H1 (cell line): ENCODE results near the gene KRT6C. TPM values are rescaled to one million over a fixed set of nuclear protein-coding genes. Genes with fewer than 3 reads are reported as not detected.

Source experiments
- CTCF ChIP-seq, 3 experiments: IDR thresholded peaks; 1 replicate in 2 of 3; 2 replicates in 1 of 3; pipeline versions ENCODE4 v1.5.1 to v1.6.1; 2011; ENCODE audit warnings: low read length in 3 of 3, mild to moderate bottlenecking in 3 of 3, inconsistent platforms in 2 of 3, low read depth in 1 of 3, moderate library complexity in 1 of 3; ENCODE audit not compliant: insufficient read depth in 1 of 3; ENCODE audit errors: control extremely low read depth in 1 of 3
- KDM5A ChIP-seq: fragments of 200-600 bp; IDR thresholded peaks from 2 replicates; pipeline ENCODE4 v1.7.1; 2012; ENCODE audit warnings: mild to moderate bottlenecking, low read length, inconsistent platforms, mixed read lengths
- NRF1 ChIP-seq: IDR thresholded peaks from 2 replicates; pipeline ENCODE4 v1.6.1; 2011; ENCODE audit warnings: mild to moderate bottlenecking, low read depth, low read length, improper control_type of control experiment
- PHF8 ChIP-seq: fragments of 200-600 bp; sonication (generic); conservative IDR thresholded peaks from 2 replicates; pipeline ENCODE4 v1.7.1; 2012; ENCODE audit warnings: low read depth, mild to moderate bottlenecking, inconsistent platforms, low read length, moderate library complexity
- SP2 ChIP-seq: IDR thresholded peaks from 2 replicates; pipeline ENCODE4 v1.6.1; 2012; ENCODE audit warnings: mild to moderate bottlenecking, low read length, inconsistent platforms
- TAF1 ChIP-seq: IDR thresholded peaks from 2 replicates; pipeline ENCODE4 v1.6.1; 2011; ENCODE audit warnings: mild to moderate bottlenecking, low read depth, low read length
- USF2 ChIP-seq: IDR thresholded peaks from 2 replicates; pipeline ENCODE4 v1.6.1; 2011; ENCODE audit warnings: low read length, improper control_type of control experiment
- polyA plus RNA-seq, 7 experiments: library from polyadenylated mRNA; depleted of rRNA in 3 of 7; stranded (reverse) in 5 of 7; unstranded in 2 of 7; fragments of >200 nt in 5 of 7; fragments of 200-250 nt in 2 of 7; gene quantifications; 1 replicate in 5 of 7; 2 replicates in 1 of 7; 4 replicates in 1 of 7; pipeline versions ENCODE4 v1.2.1 to v1.2.3, GENCODE V29; 2011 to 2013; ENCODE audit warnings: missing spikeins in 2 of 7, mixed read lengths in 2 of 7
- total RNA-seq: library from RNA; stranded (reverse); fragmentation: NEBNext Ultra II Directional; extraction: Animal tissue kit (Norgen Biotek cat#: 25700); gene quantifications from 2 replicates; pipeline ENCODE4 v1.2.1, GENCODE V29; 2021

KRT6C gene
- total and polyA plus RNA-seq, 2 of the 8 experiments (the other 6 are each of a cell fraction or from before 2014, with no cell fraction given): not detected

GRCh38 chr12:52515927-52516831, 42.6 kb upstream of the KRT6C start (continued):
- TF ChIP-seq CTCF (IDR thresholded peaks at IDR 0.05; ENCODE audit: control extremely low read depth in 1 of 3, insufficient read depth in 1 of 3, low read depth in 1 of 3, low read length in 3 of 3) (no peak), PHF8 (no peak), KDM5A (no peak), USF2 (no peak), SP2 (no peak), NRF1 (no peak), TAF1 (no peak)
